Neuron (in vitro differentiated cells): ENCODE results near the gene RIPOR2.

Source experiments
- H2AFZ ChIP-seq: one replicate; pipeline ENCODE4 v1.6.1; 2013; ENCODE audit warnings: low read depth, mild to moderate bottlenecking, inconsistent platforms, low read length, moderate library complexity
- H3K27me3 ChIP-seq: one replicate; pipeline ENCODE4 v1.6.1; 2013; ENCODE audit warnings: low read length; ENCODE audit not compliant: insufficient read depth
- H3K36me3 ChIP-seq: one replicate; pipeline ENCODE4 v1.6.1; 2013; ENCODE audit warnings: low read length; ENCODE audit not compliant: insufficient read depth
- H3K4me1 ChIP-seq: one replicate; pipeline ENCODE4 v1.6.1; 2013; ENCODE audit warnings: low read length; ENCODE audit not compliant: insufficient read depth
- H3K4me3 ChIP-seq: 2 replicates; pipeline ENCODE4 v1.5.1; 2013; ENCODE audit warnings: mild to moderate bottlenecking, low read length, moderate library complexity
- H3K9me3 ChIP-seq: one replicate; pipeline ENCODE4 v1.6.1; 2013; ENCODE audit warnings: low read length

Gene RIPOR2

GRCh38 chr6:24935366-24936152 is at the start of gene RIPOR2:
RIPOR2 (minus strand) TSS chr6:24935960; CDS start chr6:24935898, 62 bp downstream.
- no peaks in the 10 kb centered on the region for H3K27me3 ChIP-seq
- no peak within 1 kb of the TSS for H2AFZ ChIP-seq
- H3K36me3 ChIP-seq: no peaks in the 10 kb centered on the region
- H3K4me3 ChIP-seq: no peak within 1 kb of the TSS
- H3K4me1 ChIP-seq: peaks cover 19% of the 10 kb centered on the region
- no peaks in the 10 kb centered on the region for H3K9me3 ChIP-seq

- H3K4me3 ChIP-seq: no peak overlapping the region
- peaks cover 39% of the 10 kb centered on the region for H3K4me1 ChIP-seq
Observed at GRCh38 chr6:24985323-24985722, 49.6 kb upstream of the RIPOR2 start.

GRCh38 chr6:24982231-24982630 is 46.5 kb upstream of the RIPOR2 start:
- no peaks in the 10 kb centered on the region for H3K9me3 ChIP-seq
- H2AFZ ChIP-seq: no peak overlapping the region
- H3K36me3 ChIP-seq: no peaks in the 10 kb centered on the region
- H3K4me3 ChIP-seq: no peak overlapping the region
- H3K4me1 ChIP-seq: peaks cover 43% of the 10 kb centered on the region
- H3K27me3 ChIP-seq: no peaks in the 10 kb centered on the region

More at GRCh38 chr6:24985323-24985722, 49.6 kb upstream of the RIPOR2 start:
- no peaks in the 10 kb centered on the region for H3K27me3 ChIP-seq
- no peaks in the 10 kb centered on the region for H3K36me3 ChIP-seq
- H3K9me3 ChIP-seq: no peaks in the 10 kb centered on the region
- H2AFZ ChIP-seq: no peak overlapping the region

GRCh38 chr6:24981386-24981760 is 45.6 kb upstream of the RIPOR2 start:
- H3K27me3 ChIP-seq: no peaks in the 10 kb centered on the region
- H2AFZ ChIP-seq: no peak overlapping the region
- H3K4me1 ChIP-seq: peaks cover 43% of the 10 kb centered on the region
- H3K36me3 ChIP-seq: no peaks in the 10 kb centered on the region
- H3K4me3 ChIP-seq: no peak overlapping the region
- H3K9me3 ChIP-seq: no peaks in the 10 kb centered on the region

- Histone ChIP-seq H2AFZ (no peak overlapping the region), H3K27me3 (no peaks in the 10 kb centered on the region), H3K4me3 (no peak overlapping the region), H3K9me3 (no peaks in the 10 kb centered on the region), H3K4me1 (peaks cover 40% of the 10 kb centered on the region), H3K36me3 (no peaks in the 10 kb centered on the region)
Observed at GRCh38 chr6:24980507-24981385, 45.0 kb upstream of the RIPOR2 start.

GRCh38 chr6:24979176-24979575 is 43.4 kb upstream of the RIPOR2 start:
- H3K4me3 ChIP-seq: no peak overlapping the region
- H3K9me3 ChIP-seq: no peaks in the 10 kb centered on the region
- H3K4me1 ChIP-seq: peaks cover 31% of the 10 kb centered on the region
- no peaks in the 10 kb centered on the region for H3K36me3 ChIP-seq
- H2AFZ ChIP-seq: no peak overlapping the region
- no peaks in the 10 kb centered on the region for H3K27me3 ChIP-seq

GRCh38 chr6:24974182-24975171 is 38.7 kb upstream of the RIPOR2 start:
- H3K36me3 ChIP-seq: no peaks in the 10 kb centered on the region
- no peak overlapping the region for H2AFZ ChIP-seq
- H3K9me3 ChIP-seq: no peaks in the 10 kb centered on the region
- no peak overlapping the region for H3K4me3 ChIP-seq
- H3K4me1 ChIP-seq: no peaks in the 10 kb centered on the region
- no peaks in the 10 kb centered on the region for H3K27me3 ChIP-seq

GRCh38 chr6:24972311-24972958 is 36.7 kb upstream of the RIPOR2 start:
- Histone ChIP-seq H3K27me3 (no peaks in the 10 kb centered on the region), H3K9me3 (no peaks in the 10 kb centered on the region), H3K36me3 (no peaks in the 10 kb centered on the region), H3K4me1 (no peaks in the 10 kb centered on the region), H2AFZ (no peak overlapping the region), H3K4me3 (no peak overlapping the region)

- H3K9me3 ChIP-seq: no peaks in the 10 kb centered on the region
- H3K4me1 ChIP-seq: no peaks in the 10 kb centered on the region
- H3K36me3 ChIP-seq: no peaks in the 10 kb centered on the region
- H2AFZ ChIP-seq: no peak overlapping the region
- no peaks in the 10 kb centered on the region for H3K27me3 ChIP-seq
- no peak overlapping the region for H3K4me3 ChIP-seq
Observed at GRCh38 chr6:24971067-24971466, 35.3 kb upstream of the RIPOR2 start.

GRCh38 chr6:24969343-24969860 is 33.6 kb upstream of the RIPOR2 start:
- Histone ChIP-seq H3K9me3 (no peaks in the 10 kb centered on the region), H3K36me3 (no peaks in the 10 kb centered on the region), H2AFZ (no peak overlapping the region), H3K4me3 (no peak overlapping the region), H3K4me1 (no peaks in the 10 kb centered on the region), H3K27me3 (no peaks in the 10 kb centered on the region)

GRCh38 chr6:24968783-24969182 is 33.0 kb upstream of the RIPOR2 start:
- no peak overlapping the region for H3K4me3 ChIP-seq
- no peaks in the 10 kb centered on the region for H3K4me1 ChIP-seq
- H3K36me3 ChIP-seq: no peaks in the 10 kb centered on the region
- no peaks in the 10 kb centered on the region for H3K27me3 ChIP-seq
- H2AFZ ChIP-seq: no peak overlapping the region
- H3K9me3 ChIP-seq: no peaks in the 10 kb centered on the region

- H3K36me3 ChIP-seq: no peaks in the 10 kb centered on the region
- no peak overlapping the region for H2AFZ ChIP-seq
- H3K9me3 ChIP-seq: no peaks in the 10 kb centered on the region
- no peaks in the 10 kb centered on the region for H3K27me3 ChIP-seq
- no peaks in the 10 kb centered on the region for H3K4me1 ChIP-seq
- no peak overlapping the region for H3K4me3 ChIP-seq
Observed at GRCh38 chr6:24967211-24967610, 31.5 kb upstream of the RIPOR2 start.
